Heart left ventricle (tissue), 13 donors: ENCODE data around the gene LRMDA.

Experiments used
- POLR2A ChIP-seq, 2 donors: fragments of 450-650 bp; IDR thresholded peaks; one replicate each; pipeline ENCODE4 v1.6.1; 2017; ENCODE audit warnings: antibody characterized with exemption in 2 of 2, mild to moderate bottlenecking in 2 of 2, moderate library complexity in 2 of 2
- TF ChIP-seq, protein P1 (sequence below), 12 donors: fragments of 200-600 bp; sonication (generic) in 4 of 12; IDR thresholded peaks; one replicate each; pipeline versions ENCODE4 v1.5.0 to v1.8.0; 2018 to 2022; ENCODE audit warnings: antibody characterized with exemption in 12 of 12, mild to moderate bottlenecking in 5 of 12
- donor health status: ischemic (EF 13 %, LVEDD 7.1; RV severe dilation, severe dysfunction).
- donor health status: DM: no; HTN: yes; CAD: no.
- donor health status: DM: no; HTN: no; CAD: no.
- donor health status: ischemic (EF 25% LVEDD 6.9; RV normal size, moderate dysfunction).
- donor health status: ischemic (EF 25% LVEDD 5.7; RV mildly dilated, moderate dysfunction).
- donor health status: ischemic (EF 35%, LVEDD 5.7; RV mildly dilated, moderate dysfunction).
- donor health status: nonischemic (EF 11% LVEDD 7.7; RV severe dilation, severe dysfunction).
- donor health status: DM: yes; HTN: yes; CAD: no.
- donor health status: PGD.
- donor health status: ischemic (EF 29% LVEDD 5.4; RV normal size, mild dysfunction).
- donor health status: nonischemic (EF 23%, LVEDD 6.1; RV moderate dilation, normal function).

DNA sequence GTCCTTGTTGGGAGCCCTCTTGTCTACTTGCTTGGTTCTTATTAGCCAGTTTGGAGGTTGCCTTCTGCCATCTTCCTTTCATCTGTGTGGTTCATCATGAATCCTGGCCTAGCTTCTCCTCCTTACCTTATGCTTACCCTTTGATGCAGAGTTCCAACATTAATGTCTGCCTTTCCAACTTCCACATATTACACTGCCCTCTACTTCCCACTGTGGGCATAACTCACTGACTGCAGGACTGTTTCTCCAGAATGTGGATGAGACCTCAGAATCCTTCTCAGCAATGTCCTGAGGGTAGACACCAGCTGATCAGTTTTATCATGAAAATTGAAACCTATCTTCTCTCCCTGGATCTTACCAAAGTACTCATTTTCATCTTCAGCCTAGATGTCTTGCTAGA, 491.0 kb downstream of the LRMDA start:
- TF ChIP-seq, protein P1, sequence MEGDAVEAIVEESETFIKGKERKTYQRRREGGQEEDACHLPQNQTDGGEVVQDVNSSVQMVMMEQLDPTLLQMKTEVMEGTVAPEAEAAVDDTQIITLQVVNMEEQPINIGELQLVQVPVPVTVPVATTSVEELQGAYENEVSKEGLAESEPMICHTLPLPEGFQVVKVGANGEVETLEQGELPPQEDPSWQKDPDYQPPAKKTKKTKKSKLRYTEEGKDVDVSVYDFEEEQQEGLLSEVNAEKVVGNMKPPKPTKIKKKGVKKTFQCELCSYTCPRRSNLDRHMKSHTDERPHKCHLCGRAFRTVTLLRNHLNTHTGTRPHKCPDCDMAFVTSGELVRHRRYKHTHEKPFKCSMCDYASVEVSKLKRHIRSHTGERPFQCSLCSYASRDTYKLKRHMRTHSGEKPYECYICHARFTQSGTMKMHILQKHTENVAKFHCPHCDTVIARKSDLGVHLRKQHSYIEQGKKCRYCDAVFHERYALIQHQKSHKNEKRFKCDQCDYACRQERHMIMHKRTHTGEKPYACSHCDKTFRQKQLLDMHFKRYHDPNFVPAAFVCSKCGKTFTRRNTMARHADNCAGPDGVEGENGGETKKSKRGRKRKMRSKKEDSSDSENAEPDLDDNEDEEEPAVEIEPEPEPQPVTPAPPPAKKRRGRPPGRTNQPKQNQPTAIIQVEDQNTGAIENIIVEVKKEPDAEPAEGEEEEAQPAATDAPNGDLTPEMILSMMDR (IDR thresholded peaks at IDR 0.05): peak in 6 of 12 donors; percentile 7 to 23 (median 14)
- TF ChIP-seq POLR2A (IDR thresholded peaks at IDR 0.05): no peak
